OCI-LY1 (cell line): ENCODE measurements around the gene NOXA1.
"Not testable (repeated sequence)": the region's sequence is repeated elsewhere in the genome, so short reads cannot be mapped to it uniquely, and the experiment has no call there.

Source experiments
- EZH2 ChIP-seq: fragments of 200-600 bp; sonication (generic), shearing (Covaris generic); IDR thresholded peaks from 2 replicates; pipeline ENCODE4 v1.8.0; 2017; ENCODE audit warnings: borderline replicate concordance, mixed run types, mild to moderate bottlenecking, antibody characterized with exemption, low read length, moderate library complexity, mixed read lengths
- TF ChIP-seq, protein P1 (sequence below): fragments of 200-600 bp; sonication (generic), shearing (Covaris generic); IDR thresholded peaks from 2 replicates; pipeline ENCODE4 v1.5.1; 2017; ENCODE audit warnings: mild to moderate bottlenecking, antibody characterized with exemption, low read length, moderate library complexity, mixed read lengths

DNA sequence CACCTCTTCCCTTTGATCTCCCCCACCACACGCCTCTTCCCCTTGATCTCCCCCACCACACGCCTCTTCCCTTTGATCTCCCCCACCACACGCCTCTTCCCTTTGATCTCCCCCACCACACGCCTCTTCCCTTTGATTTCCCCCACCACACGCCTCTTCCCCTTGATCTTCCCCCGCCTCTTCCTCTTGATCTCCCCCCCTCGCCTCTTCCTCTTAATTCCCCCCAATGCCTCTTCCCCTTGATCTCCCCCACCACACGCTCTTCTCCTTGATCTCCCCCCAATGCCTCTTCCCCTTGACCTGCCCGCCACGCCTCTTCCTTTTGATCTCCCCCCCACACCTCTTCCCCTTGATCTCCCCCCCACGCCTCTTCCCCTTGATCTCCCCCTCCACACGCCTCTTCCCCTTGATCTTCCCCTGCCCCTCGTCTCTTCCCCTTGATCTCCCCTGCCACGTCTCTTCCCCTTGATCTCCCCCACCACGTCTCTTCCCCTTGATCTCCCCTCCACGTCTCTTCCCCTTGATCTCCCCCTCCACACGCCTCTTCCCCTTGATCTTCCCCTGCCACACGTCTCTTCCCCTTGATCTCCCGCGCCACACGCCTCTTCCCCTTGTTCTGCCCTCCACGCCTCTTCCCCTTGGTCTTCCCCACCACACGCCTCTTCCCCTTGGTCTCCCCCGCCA, 27.5 kb downstream of the NOXA1 start:
- TF ChIP-seq, protein P1, sequence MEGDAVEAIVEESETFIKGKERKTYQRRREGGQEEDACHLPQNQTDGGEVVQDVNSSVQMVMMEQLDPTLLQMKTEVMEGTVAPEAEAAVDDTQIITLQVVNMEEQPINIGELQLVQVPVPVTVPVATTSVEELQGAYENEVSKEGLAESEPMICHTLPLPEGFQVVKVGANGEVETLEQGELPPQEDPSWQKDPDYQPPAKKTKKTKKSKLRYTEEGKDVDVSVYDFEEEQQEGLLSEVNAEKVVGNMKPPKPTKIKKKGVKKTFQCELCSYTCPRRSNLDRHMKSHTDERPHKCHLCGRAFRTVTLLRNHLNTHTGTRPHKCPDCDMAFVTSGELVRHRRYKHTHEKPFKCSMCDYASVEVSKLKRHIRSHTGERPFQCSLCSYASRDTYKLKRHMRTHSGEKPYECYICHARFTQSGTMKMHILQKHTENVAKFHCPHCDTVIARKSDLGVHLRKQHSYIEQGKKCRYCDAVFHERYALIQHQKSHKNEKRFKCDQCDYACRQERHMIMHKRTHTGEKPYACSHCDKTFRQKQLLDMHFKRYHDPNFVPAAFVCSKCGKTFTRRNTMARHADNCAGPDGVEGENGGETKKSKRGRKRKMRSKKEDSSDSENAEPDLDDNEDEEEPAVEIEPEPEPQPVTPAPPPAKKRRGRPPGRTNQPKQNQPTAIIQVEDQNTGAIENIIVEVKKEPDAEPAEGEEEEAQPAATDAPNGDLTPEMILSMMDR = not testable (repeated sequence)
- TF ChIP-seq EZH2 = not testable (repeated sequence)
